IMR-90 (cell line): Measurements from ENCODE around the gene DOCK2. TPM values are rescaled to one million over a fixed set of nuclear protein-coding genes. Genes with fewer than 3 reads are reported as not detected.

Source experiments
- ATAC-seq: fragments of 200-7000 bp; cut with Tn5 transposase; 2 replicates; pipeline ENCODE4 v1.9.1; 2020; ENCODE audit warnings: low read depth, mild to moderate bottlenecking, moderate library complexity
- BruUV-seq: library from RNA; stranded (reverse); fragments of 400-500 nt; replicated peaks from 2 replicates; lab custom pipeline; 2021; lab: Mats Ljungman, UMichigan
- CTCF ChIA-PET: fragments of 300-600 bp; formaldehyde crosslinking; extraction: SDS; loops from one replicate; lab custom pipeline; 2021; ENCODE audit warnings: antibody characterized with exemption; lab: Yijun Ruan, JAX
- POLR2A ChIA-PET: fragments of 300-600 bp; sonication (Branson Sonifier 250); formaldehyde crosslinking; loops from one replicate; lab custom pipeline; 2022; ENCODE audit warnings: antibody characterized with exemption; ENCODE audit not compliant: unreplicated experiment; lab: Charles Lee
- DNase-seq: peaks from one replicate; pipeline ENCODE4 v3.0.0; 2013
- H2AFZ ChIP-seq: replicated peaks from 2 replicates; pipeline ENCODE3; 2013; ENCODE audit warnings: low read length, mild to moderate bottlenecking; ENCODE audit not compliant: poor library complexity
- H2AK5ac ChIP-seq: 2 replicates; pipeline ENCODE4 v1.6.1; 2013; ENCODE audit warnings: low read depth, low read length, inconsistent platforms
- H2AK9ac ChIP-seq: replicated peaks from 2 replicates; pipeline ENCODE3; 2013; ENCODE audit warnings: mild to moderate bottlenecking, low read depth, low read length, moderate library complexity; ENCODE audit not compliant: poor library complexity
- H2BK120ac ChIP-seq: 2 replicates; pipeline ENCODE4 v1.6.1; 2013; ENCODE audit warnings: low read depth, low read length, inconsistent platforms
- H2BK15ac ChIP-seq: 3 replicates; pipeline ENCODE4 v1.6.1; 2013; ENCODE audit warnings: low read depth, low read length, inconsistent platforms
- H2BK20ac ChIP-seq: 2 replicates; pipeline ENCODE4 v1.6.1; 2013; ENCODE audit warnings: low read depth, mild to moderate bottlenecking, inconsistent platforms, low read length, moderate library complexity
- H2BK5ac ChIP-seq: 2 replicates; pipeline ENCODE4 v1.6.1; 2013; ENCODE audit warnings: mild to moderate bottlenecking, low read depth, low read length, inconsistent platforms; ENCODE audit not compliant: poor library complexity, severe bottlenecking
- H3K14ac ChIP-seq: replicated peaks from 2 replicates; pipeline ENCODE4 v1.6.1; 2013; ENCODE audit warnings: low read depth, low read length, inconsistent platforms
- H3K18ac ChIP-seq: 2 replicates; pipeline ENCODE4 v1.6.1; 2013; ENCODE audit warnings: low read depth, low read length, control low read depth
- H3K23ac ChIP-seq: 2 replicates; pipeline ENCODE4 v1.6.1; 2013; ENCODE audit warnings: low read depth, low read length, inconsistent platforms
- H3K27ac ChIP-seq: 2 replicates; pipeline ENCODE4 v1.5.1; 2013; ENCODE audit warnings: mild to moderate bottlenecking, control low read depth, low read length; ENCODE audit not compliant: insufficient read depth
- H3K27me3 ChIP-seq: 2 replicates; pipeline ENCODE4 v1.6.1; 2013; ENCODE audit warnings: low read length; ENCODE audit not compliant: control insufficient read depth, insufficient read depth
- H3K36me3 ChIP-seq: 2 replicates; pipeline ENCODE4 v1.6.1; 2013; ENCODE audit warnings: low read length, mixed read lengths; ENCODE audit not compliant: control insufficient read depth, insufficient read depth
- H3K4ac ChIP-seq: 2 replicates; pipeline ENCODE4 v1.6.1; 2013; ENCODE audit warnings: low read depth, low read length, inconsistent platforms
- H3K4me1 ChIP-seq: 2 replicates; pipeline ENCODE4 v1.6.1; 2013; ENCODE audit warnings: low read length, mixed read lengths; ENCODE audit not compliant: control insufficient read depth, insufficient read depth
- H3K4me2 ChIP-seq: 2 replicates; pipeline ENCODE4 v1.6.1; 2013; ENCODE audit warnings: low read depth, mild to moderate bottlenecking, control low read depth, low read length, moderate library complexity
- H3K4me3 ChIP-seq: 2 replicates; pipeline ENCODE4 v1.5.1; 2013; ENCODE audit warnings: low read depth, mild to moderate bottlenecking, control low read depth, low read length, moderate library complexity; ENCODE audit not compliant: insufficient read depth
- H3K56ac ChIP-seq: 2 replicates; pipeline ENCODE4 v1.6.1; 2013; ENCODE audit warnings: low read length, inconsistent platforms; ENCODE audit not compliant: insufficient read depth; ENCODE audit errors: extremely low read depth
- H3K79me1 ChIP-seq, 2 experiments: 2 replicates each; pipeline ENCODE4 v1.6.1; 2013; ENCODE audit warnings: low read length in 2 of 2, inconsistent platforms in 1 of 2, low read depth in 1 of 2
- H3K9ac ChIP-seq: 2 replicates; pipeline ENCODE4 v1.6.1; 2013; ENCODE audit warnings: low read depth, low read length, control low read depth
- H3K9me1 ChIP-seq: 2 replicates; pipeline ENCODE4 v1.6.1; 2013; ENCODE audit warnings: low read length, inconsistent platforms; ENCODE audit not compliant: insufficient read depth
- H3K9me3 ChIP-seq: 2 replicates; pipeline ENCODE4 v1.6.1; 2013; ENCODE audit warnings: low read length; ENCODE audit not compliant: control insufficient read depth, insufficient read depth
- H4K20me1 ChIP-seq: 2 replicates; pipeline ENCODE4 v1.6.1; 2013; ENCODE audit warnings: low read length, inconsistent platforms; ENCODE audit not compliant: insufficient read depth
- H4K5ac ChIP-seq: 2 replicates; pipeline ENCODE4 v1.6.1; 2013; ENCODE audit warnings: mild to moderate bottlenecking, low read depth, low read length, control low read depth
- H4K8ac ChIP-seq, 2 experiments: 2 replicates each; pipeline ENCODE4 v1.6.1; 2013; ENCODE audit warnings: low read depth in 2 of 2, low read length in 2 of 2, control low read depth in 1 of 2, inconsistent platforms in 1 of 2
- H4K91ac ChIP-seq: 2 replicates; pipeline ENCODE4 v1.6.1; 2013; ENCODE audit warnings: low read depth, low read length, inconsistent platforms; ENCODE audit not compliant: insufficient read depth
- BHLHE40 ChIP-seq: fragments of 150-350 bp; IDR thresholded peaks from 2 replicates; pipeline ENCODE4 v1.6.1; 2016; ENCODE audit warnings: mild to moderate bottlenecking, low read depth, low read length
- CEBPB ChIP-seq: IDR thresholded peaks from 2 replicates; pipeline ENCODE4 v1.6.1; 2012; ENCODE audit warnings: low read depth, low read length, improper control_type of control experiment
- CHD1 ChIP-seq: IDR thresholded peaks from 2 replicates; pipeline ENCODE4 v1.6.1; 2012; ENCODE audit warnings: low read depth, low read length, improper control_type of control experiment
- FOS ChIP-seq: fragments of 150-350 bp; IDR thresholded peaks from 2 replicates; pipeline ENCODE4 v1.6.1; 2016; ENCODE audit warnings: low read depth, low read length
- MAFK ChIP-seq: IDR thresholded peaks from 2 replicates; pipeline ENCODE4 v1.6.1; 2012; ENCODE audit warnings: low read depth, low read length, improper control_type of control experiment
- MAZ ChIP-seq: IDR thresholded peaks from 2 replicates; pipeline ENCODE4 v1.6.1; 2012; ENCODE audit warnings: low read depth, mild to moderate bottlenecking, low read length, improper control_type of control experiment, moderate library complexity, borderline replicate concordance
- NFE2L2 ChIP-seq: fragments of 150-350 bp; IDR thresholded peaks from 2 replicates; pipeline ENCODE4 v1.6.1; 2016; ENCODE audit warnings: low read depth, mild to moderate bottlenecking, low read length
- POLR2A ChIP-seq: IDR thresholded peaks from 2 replicates; pipeline ENCODE4 v1.6.1; 2012; ENCODE audit warnings: mild to moderate bottlenecking, low read depth, low read length
- RAD21 ChIP-seq: IDR thresholded peaks from 2 replicates; pipeline ENCODE4 v1.6.1; 2012; ENCODE audit warnings: low read length, improper control_type of control experiment
- RCOR1 ChIP-seq: IDR thresholded peaks from 2 replicates; pipeline ENCODE4 v1.6.1; 2012; ENCODE audit warnings: mild to moderate bottlenecking, low read length, improper control_type of control experiment; ENCODE audit not compliant: insufficient replicate concordance
- RFX5 ChIP-seq: IDR thresholded peaks from 2 replicates; pipeline ENCODE4 v1.8.0; 2012; ENCODE audit warnings: low read depth, mild to moderate bottlenecking, low read length, moderate library complexity
- SMC3 ChIP-seq: fragments of 150-350 bp; IDR thresholded peaks from 2 replicates; pipeline ENCODE4 v1.6.1; 2016; ENCODE audit warnings: low read depth, mild to moderate bottlenecking, antibody characterized with exemption, low read length, moderate library complexity
- WGBS, 2 experiments: methylation state at CpG; one replicate each; pipeline versions ENCODE4 v1.1.5 to v1.1.7; 2013; ENCODE audit warnings: missing lambda C conversion rate in 2 of 2; ENCODE audit not compliant: insufficient read length in 1 of 2; ENCODE audit errors: extremely low coverage in 2 of 2; 5-methylcytosine and 5-hydroxymethylcytosine counted together
- dilution Hi-C: fragments of 300-500 bp; cut with HindIII; formaldehyde crosslinking; loops from one replicate; pipeline ENCODE4 v1.14.3; 2018; ENCODE audit warnings: low sequenced_read_pairs; ENCODE audit not compliant: unreplicated experiment
- in situ Hi-C: fragments of 300-500 bp; cut with MboI; formaldehyde crosslinking; loops from 3 replicates; pipeline ENCODE4 v1.14.3; 2019; ENCODE audit warnings: low sequenced_read_pairs, inconsistent platforms, mixed read lengths
- intact Hi-C: fragments of 100-400 bp; cut with micrococcal nuclease; formaldehyde crosslinking; loops from 2 replicates; pipeline ENCODE4 v1.10.0; 2022
- polyA plus RNA-seq, 3 experiments: library from polyadenylated mRNA; depleted of rRNA; stranded (reverse); fragments of >200 nt; gene quantifications; 2 replicates each; pipeline ENCODE4 v1.2.3, GENCODE V29; 2012; ENCODE audit warnings: low replicate concordance in 1 of 3
- total RNA-seq: library from RNA; depleted of rRNA; stranded (reverse); fragments of >200 nt; gene quantifications from 2 replicates; pipeline ENCODE4 v1.2.3, GENCODE V29; 2012
- TF ChIP-seq, protein P1 (sequence below): conservative IDR thresholded peaks from 2 replicates; pipeline ENCODE4 v1.5.1; 2012; ENCODE audit warnings: mild to moderate bottlenecking, low read depth, low read length, improper control_type of control experiment
- TF ChIP-seq, protein P2 (sequence below): fragments of 150-350 bp; IDR thresholded peaks from 2 replicates; pipeline ENCODE4 v1.6.1; 2016; ENCODE audit warnings: low read depth, mild to moderate bottlenecking, low read length, moderate library complexity, borderline replicate concordance
- TF ChIP-seq, protein P3 (sequence below): fragments of 150-350 bp; IDR thresholded peaks from 2 replicates; pipeline ENCODE4 v1.6.1; 2017; ENCODE audit warnings: mild to moderate bottlenecking, antibody characterized with exemption, low read length, low read depth

The DOCK2 gene
- total and polyA plus RNA-seq, 2 of the 4 experiments (the other 2 are of a cell fraction): 0.72 to 3.0 TPM

DNA sequence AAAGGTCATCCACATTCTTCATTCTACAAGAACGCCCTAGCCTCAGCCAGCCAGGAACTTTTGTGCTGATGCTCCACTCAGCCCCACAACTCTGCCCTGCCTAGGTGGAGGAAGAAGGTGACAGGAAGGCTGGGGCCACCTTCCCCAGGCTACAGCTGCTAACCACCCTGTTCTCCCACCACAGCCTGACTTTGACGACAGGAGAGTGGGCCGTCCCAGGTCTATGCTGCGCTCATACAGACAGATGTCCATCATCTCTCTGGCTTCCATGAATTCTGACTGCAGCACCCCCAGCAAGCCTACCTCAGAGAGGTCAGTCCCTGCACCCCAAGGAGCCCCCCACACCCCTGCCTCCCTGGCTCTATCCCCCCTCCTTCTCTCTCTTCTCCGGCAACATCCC, 440.5 kb downstream of the DOCK2 start:
- WGBS, 2 experiments: no CpG with 5 or more reads among the region's 5 CpGs
- Histone ChIP-seq H3K27me3 (peaks cover 2% of the 10 kb centered on the region), H2AK9ac (no peak overlapping the region), H4K91ac (no peak overlapping the region), H2BK120ac (no peak overlapping the region), H2AK5ac (no peak overlapping the region), H3K4me1 (no peaks in the 10 kb centered on the region), H4K20me1 (no peaks in the 10 kb centered on the region), H3K9me3 (no peaks in the 10 kb centered on the region), H4K5ac (no peak overlapping the region), H3K4me2 (no peak overlapping the region), H3K4me3 (no peak overlapping the region), H2BK5ac (no peak overlapping the region), H3K9me1 (no peaks in the 10 kb centered on the region), H2AFZ (no peak overlapping the region), H2BK15ac (no peak overlapping the region), H3K4ac (no peak overlapping the region), H2BK20ac (no peak overlapping the region), H3K56ac (no peak overlapping the region), H3K36me3 (no peaks in the 10 kb centered on the region), H3K27ac (no peak overlapping the region), H3K23ac (no peak overlapping the region), H4K8ac (no peak overlapping the region), H3K9ac (no peak overlapping the region), H3K79me1 (no peaks in the 10 kb centered on the region), H3K14ac (no peak overlapping the region), H3K18ac (no peak overlapping the region)
- BruUV-seq: no TSS peak
- DNase-seq (no peak), ATAC-seq (no peak)
- TF ChIP-seq SMC3 (no peak), NFE2L2 (no peak), CHD1 (no peak), BHLHE40 (no peak), MAZ (no peak), RFX5 (no peak), POLR2A (no peak), MAFK (no peak), RAD21 (no peak), CEBPB (no peak), RCOR1 (no peak), FOS (no peak)
- TF ChIP-seq, protein P1, sequence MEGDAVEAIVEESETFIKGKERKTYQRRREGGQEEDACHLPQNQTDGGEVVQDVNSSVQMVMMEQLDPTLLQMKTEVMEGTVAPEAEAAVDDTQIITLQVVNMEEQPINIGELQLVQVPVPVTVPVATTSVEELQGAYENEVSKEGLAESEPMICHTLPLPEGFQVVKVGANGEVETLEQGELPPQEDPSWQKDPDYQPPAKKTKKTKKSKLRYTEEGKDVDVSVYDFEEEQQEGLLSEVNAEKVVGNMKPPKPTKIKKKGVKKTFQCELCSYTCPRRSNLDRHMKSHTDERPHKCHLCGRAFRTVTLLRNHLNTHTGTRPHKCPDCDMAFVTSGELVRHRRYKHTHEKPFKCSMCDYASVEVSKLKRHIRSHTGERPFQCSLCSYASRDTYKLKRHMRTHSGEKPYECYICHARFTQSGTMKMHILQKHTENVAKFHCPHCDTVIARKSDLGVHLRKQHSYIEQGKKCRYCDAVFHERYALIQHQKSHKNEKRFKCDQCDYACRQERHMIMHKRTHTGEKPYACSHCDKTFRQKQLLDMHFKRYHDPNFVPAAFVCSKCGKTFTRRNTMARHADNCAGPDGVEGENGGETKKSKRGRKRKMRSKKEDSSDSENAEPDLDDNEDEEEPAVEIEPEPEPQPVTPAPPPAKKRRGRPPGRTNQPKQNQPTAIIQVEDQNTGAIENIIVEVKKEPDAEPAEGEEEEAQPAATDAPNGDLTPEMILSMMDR: no peak
- TF ChIP-seq, protein P2, sequence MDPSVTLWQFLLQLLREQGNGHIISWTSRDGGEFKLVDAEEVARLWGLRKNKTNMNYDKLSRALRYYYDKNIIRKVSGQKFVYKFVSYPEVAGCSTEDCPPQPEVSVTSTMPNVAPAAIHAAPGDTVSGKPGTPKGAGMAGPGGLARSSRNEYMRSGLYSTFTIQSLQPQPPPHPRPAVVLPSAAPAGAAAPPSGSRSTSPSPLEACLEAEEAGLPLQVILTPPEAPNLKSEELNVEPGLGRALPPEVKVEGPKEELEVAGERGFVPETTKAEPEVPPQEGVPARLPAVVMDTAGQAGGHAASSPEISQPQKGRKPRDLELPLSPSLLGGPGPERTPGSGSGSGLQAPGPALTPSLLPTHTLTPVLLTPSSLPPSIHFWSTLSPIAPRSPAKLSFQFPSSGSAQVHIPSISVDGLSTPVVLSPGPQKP: no peak
- TF ChIP-seq, protein P3, sequence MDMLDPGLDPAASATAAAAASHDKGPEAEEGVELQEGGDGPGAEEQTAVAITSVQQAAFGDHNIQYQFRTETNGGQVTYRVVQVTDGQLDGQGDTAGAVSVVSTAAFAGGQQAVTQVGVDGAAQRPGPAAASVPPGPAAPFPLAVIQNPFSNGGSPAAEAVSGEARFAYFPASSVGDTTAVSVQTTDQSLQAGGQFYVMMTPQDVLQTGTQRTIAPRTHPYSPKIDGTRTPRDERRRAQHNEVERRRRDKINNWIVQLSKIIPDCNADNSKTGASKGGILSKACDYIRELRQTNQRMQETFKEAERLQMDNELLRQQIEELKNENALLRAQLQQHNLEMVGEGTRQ: no peak
- ChIA-PET POLR2A (no interaction called here), CTCF (no interaction called here)
- intact Hi-C loops: loop anchor here (10.0 kb wide), 1 partner anchor 1093 kb away; no protein-coding TSS in a partner anchor
- dilution Hi-C loops: no loop called here
- in situ Hi-C loops: no loop called here
